H9 (cell line): ENCODE data around the gene ROCK2. TPM values are rescaled to one million over a fixed set of nuclear protein-coding genes. Genes with fewer than 3 reads are reported as not detected.

ENCODE experiments used
- DNase-seq: peaks from one replicate; pipeline ENCODE4 v3.0.0-alpha.2; 2017
- H2AFZ ChIP-seq: one replicate; pipeline ENCODE4 v1.6.1; 2013; ENCODE audit warnings: mild to moderate bottlenecking, low read length, control low read depth, moderate library complexity
- H2AK5ac ChIP-seq: 2 replicates; pipeline ENCODE4 v1.6.1; 2013; ENCODE audit warnings: low read length, control low read depth, mixed read lengths; ENCODE audit not compliant: insufficient read length
- H2BK120ac ChIP-seq: one replicate; pipeline ENCODE4 v1.6.1; 2013; ENCODE audit warnings: low read depth, mild to moderate bottlenecking, low read length, control low read depth, inconsistent platforms; ENCODE audit not compliant: poor library complexity, severe bottlenecking
- H2BK12ac ChIP-seq: 2 replicates; pipeline ENCODE4 v1.6.1; 2013; ENCODE audit warnings: low read length, control low read depth, mixed read lengths, low read depth; ENCODE audit not compliant: insufficient read length
- H2BK15ac ChIP-seq: 2 replicates; pipeline ENCODE4 v1.6.1; 2013; ENCODE audit warnings: low read depth, low read length, control low read depth
- H2BK20ac ChIP-seq: one replicate; pipeline ENCODE4 v1.6.1; 2013; ENCODE audit warnings: low read depth, mild to moderate bottlenecking, low read length, control low read depth, inconsistent platforms; ENCODE audit not compliant: poor library complexity, severe bottlenecking
- H2BK5ac ChIP-seq: 2 replicates; pipeline ENCODE4 v1.6.1; 2013; ENCODE audit warnings: low read length, control low read depth, mixed read lengths; ENCODE audit not compliant: insufficient read length
- H3K14ac ChIP-seq: 2 replicates; pipeline ENCODE4 v1.6.1; 2013; ENCODE audit warnings: low read length, control low read depth; ENCODE audit not compliant: insufficient read depth
- H3K18ac ChIP-seq: 2 replicates; pipeline ENCODE4 v1.6.1; 2013; ENCODE audit warnings: low read depth, mild to moderate bottlenecking, mixed read lengths, low read length, control low read depth; ENCODE audit not compliant: insufficient read length
- H3K23ac ChIP-seq: 2 replicates; pipeline ENCODE4 v1.6.1; 2013; ENCODE audit warnings: low read length, control low read depth, mixed read lengths, low read depth; ENCODE audit not compliant: insufficient read length
- H3K23me2 ChIP-seq: 2 replicates; pipeline ENCODE4 v1.6.1; 2013; ENCODE audit warnings: low read depth, mild to moderate bottlenecking, mixed read lengths, low read length, control low read depth; ENCODE audit not compliant: insufficient read length, poor library complexity, severe bottlenecking
- H3K27ac ChIP-seq: 2 replicates; pipeline ENCODE4 v1.5.1; 2013; ENCODE audit warnings: low read length, control low read depth, mixed read lengths, low read depth; ENCODE audit not compliant: insufficient read length
- H3K27me3 ChIP-seq: 2 replicates; pipeline ENCODE4 v1.6.1; 2013; ENCODE audit warnings: low read length, control low read depth, inconsistent platforms; ENCODE audit not compliant: insufficient read depth
- H3K4ac ChIP-seq: 2 replicates; pipeline ENCODE4 v1.6.1; 2013; ENCODE audit warnings: low read depth, mild to moderate bottlenecking, control low read depth, inconsistent platforms, low read length, moderate library complexity
- H3K4me1 ChIP-seq: 2 replicates; pipeline ENCODE4 v1.6.1; 2013; ENCODE audit warnings: low read length, control low read depth, inconsistent platforms; ENCODE audit not compliant: insufficient read depth
- H3K4me2 ChIP-seq: 2 replicates; pipeline ENCODE4 v1.6.1; 2013; ENCODE audit warnings: low read length, control low read depth, mixed read lengths; ENCODE audit not compliant: insufficient read length, insufficient read depth
- H3K56ac ChIP-seq: 2 replicates; pipeline ENCODE4 v1.6.1; 2013; ENCODE audit warnings: low read depth, mild to moderate bottlenecking, mixed read lengths, low read length, control low read depth; ENCODE audit not compliant: insufficient read length
- H3K79me1 ChIP-seq: 2 replicates; pipeline ENCODE4 v1.6.1; 2013; ENCODE audit warnings: low read depth, mild to moderate bottlenecking, moderate library complexity, low read length, control low read depth, inconsistent platforms; ENCODE audit not compliant: insufficient read depth, poor library complexity, severe bottlenecking
- H3K79me2 ChIP-seq: 2 replicates; pipeline ENCODE4 v1.6.1; 2013; ENCODE audit warnings: low read length, control low read depth, inconsistent platforms; ENCODE audit not compliant: insufficient read depth
- H3K9ac ChIP-seq: 2 replicates; pipeline ENCODE4 v1.6.1; 2013; ENCODE audit warnings: low read length, control low read depth, mixed read lengths; ENCODE audit not compliant: insufficient read length; ENCODE audit errors: extremely low read depth
- H3K9me3 ChIP-seq: one replicate; pipeline ENCODE4 v1.6.1; 2013; ENCODE audit warnings: low read depth, low read length, inconsistent platforms; ENCODE audit not compliant: control insufficient read depth
- H3T11ph ChIP-seq: one replicate; pipeline ENCODE4 v1.6.1; 2013; ENCODE audit warnings: mild to moderate bottlenecking, low read length, control low read depth, inconsistent platforms
- H4K20me1 ChIP-seq: one replicate; pipeline ENCODE4 v1.6.1; 2013; ENCODE audit not compliant: control insufficient read depth, insufficient read length, insufficient read depth
- H4K5ac ChIP-seq: 2 replicates; pipeline ENCODE4 v1.6.1; 2013; ENCODE audit warnings: low read depth, mild to moderate bottlenecking, mixed read lengths, low read length, control low read depth; ENCODE audit not compliant: insufficient read length
- H4K8ac ChIP-seq: replicated peaks from 2 replicates; pipeline ENCODE4 v1.6.1; 2013; ENCODE audit warnings: low read length, control low read depth, mixed read lengths, low read depth; ENCODE audit not compliant: insufficient read length
- H4K91ac ChIP-seq: 2 replicates; pipeline ENCODE4 v1.6.1; 2013; ENCODE audit warnings: low read depth, mild to moderate bottlenecking, moderate library complexity, mixed read lengths, low read length, control low read depth; ENCODE audit not compliant: insufficient read length
- H3K27ac Mint-ChIP-seq, 3 experiments: 2 replicates in 2 of 3; 3 replicates in 1 of 3; pipeline ENCODE4 v1.8.0; 2020 to 2021; ENCODE audit warnings: mixed read lengths in 3 of 3, mild to moderate bottlenecking in 1 of 3, moderate library complexity in 1 of 3
- H3K27me3 Mint-ChIP-seq: 2 replicates; pipeline ENCODE4 v1.8.0; 2021; ENCODE audit warnings: low read depth, mild to moderate bottlenecking, moderate library complexity, mixed read lengths
- H3K36me3 Mint-ChIP-seq, 3 experiments: 2 replicates in 2 of 3; 3 replicates in 1 of 3; pipeline ENCODE4 v1.8.0; 2020 to 2021; ENCODE audit warnings: low read depth in 3 of 3, mixed read lengths in 3 of 3; ENCODE audit not compliant: insufficient read depth in 1 of 3
- H3K4me1 Mint-ChIP-seq, 2 experiments: 2 replicates each; pipeline ENCODE4 v1.8.0; 2020; ENCODE audit warnings: mixed read lengths in 2 of 2
- H3K4me3 Mint-ChIP-seq, 2 experiments: 2 replicates in 1 of 2; 3 replicates in 1 of 2; pipeline ENCODE4 v1.8.0; 2020 to 2021; ENCODE audit warnings: mild to moderate bottlenecking in 2 of 2, mixed read lengths in 2 of 2, moderate library complexity in 1 of 2
- H3K9me3 Mint-ChIP-seq, 2 experiments: 2 replicates in 1 of 2; 3 replicates in 1 of 2; pipeline ENCODE4 v1.8.0; 2020; ENCODE audit warnings: mild to moderate bottlenecking in 2 of 2, mixed read lengths in 2 of 2, moderate library complexity in 1 of 2
- WGBS: extraction: QIAGEN DNeasy Blood & Tissue Kit; methylation state at CpG from one replicate; pipeline ENCODE4 v1.1.7; 2013; ENCODE audit warnings: missing lambda C conversion rate, low lambda C conversion rate, mixed read lengths; ENCODE audit not compliant: insufficient read length; ENCODE audit errors: extremely low coverage; 5-methylcytosine and 5-hydroxymethylcytosine counted together
- total RNA-seq: library from RNA; stranded (reverse); gene quantifications from 2 replicates; pipeline ENCODE4 v1.2.1, GENCODE V29; 2021
- TF ChIP-seq, protein P1 (sequence below): fragments of 200-600 bp; sonication (generic); conservative IDR thresholded peaks from 3 replicates; pipeline ENCODE4 v1.8.0; 2021; ENCODE audit warnings: antibody characterized with exemption, mild to moderate bottlenecking

Gene ROCK2
- total RNA-seq, 1 experiment from 2014 or later, result 33.2 TPM

DNA sequence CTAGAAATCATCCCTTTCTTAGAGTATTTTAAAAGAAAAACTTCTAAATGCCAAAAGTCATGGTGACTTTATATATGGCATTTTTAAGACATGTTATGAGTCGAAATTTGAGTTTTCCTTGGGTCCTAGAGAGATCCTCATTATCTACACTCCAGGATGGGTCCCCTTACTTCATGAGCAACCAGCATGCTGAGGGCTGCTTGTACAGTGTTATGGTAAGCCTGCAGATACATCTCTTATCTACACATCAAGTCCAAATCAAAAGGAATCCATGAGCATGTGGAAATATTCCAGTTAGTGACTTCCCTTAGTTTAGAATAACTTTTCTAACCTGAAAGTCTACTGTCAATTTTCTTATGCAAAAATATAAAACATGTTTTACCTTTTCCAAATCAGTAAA lies 130.5 kb downstream of the ROCK2 start:
- no peak overlapping the region for H3K27ac Mint-ChIP-seq
- Histone ChIP-seq H2BK5ac (no peak overlapping the region), H3T11ph (no peak overlapping the region), H4K91ac (no peak overlapping the region), H2AK5ac (no peak overlapping the region), H2BK120ac (no peak overlapping the region), H3K9me3 (no peaks in the 10 kb centered on the region), H3K4ac (no peak overlapping the region), H3K4me2 (no peak overlapping the region), H3K79me2 (no peaks in the 10 kb centered on the region), H3K27me3 (no peaks in the 10 kb centered on the region), H3K23ac (no peak overlapping the region), H3K18ac (no peak overlapping the region), H3K14ac (no peak overlapping the region), H2BK12ac (no peak overlapping the region), H3K56ac (no peak overlapping the region), H3K9ac (no peak overlapping the region), H2BK20ac (no peak overlapping the region), H3K27ac (no peak overlapping the region), H3K4me1 (no peaks in the 10 kb centered on the region), H4K20me1 (no peaks in the 10 kb centered on the region), H3K79me1 (no peaks in the 10 kb centered on the region), H4K5ac (no peak overlapping the region), H2AFZ (no peak overlapping the region), H3K23me2 (no peaks in the 10 kb centered on the region), H4K8ac (no peak overlapping the region), H2BK15ac (no peak overlapping the region)
- no peak overlapping the region for H3K4me3 Mint-ChIP-seq
- H3K27me3 Mint-ChIP-seq, result no peaks in the 10 kb centered on the region
- TF ChIP-seq, protein P1, sequence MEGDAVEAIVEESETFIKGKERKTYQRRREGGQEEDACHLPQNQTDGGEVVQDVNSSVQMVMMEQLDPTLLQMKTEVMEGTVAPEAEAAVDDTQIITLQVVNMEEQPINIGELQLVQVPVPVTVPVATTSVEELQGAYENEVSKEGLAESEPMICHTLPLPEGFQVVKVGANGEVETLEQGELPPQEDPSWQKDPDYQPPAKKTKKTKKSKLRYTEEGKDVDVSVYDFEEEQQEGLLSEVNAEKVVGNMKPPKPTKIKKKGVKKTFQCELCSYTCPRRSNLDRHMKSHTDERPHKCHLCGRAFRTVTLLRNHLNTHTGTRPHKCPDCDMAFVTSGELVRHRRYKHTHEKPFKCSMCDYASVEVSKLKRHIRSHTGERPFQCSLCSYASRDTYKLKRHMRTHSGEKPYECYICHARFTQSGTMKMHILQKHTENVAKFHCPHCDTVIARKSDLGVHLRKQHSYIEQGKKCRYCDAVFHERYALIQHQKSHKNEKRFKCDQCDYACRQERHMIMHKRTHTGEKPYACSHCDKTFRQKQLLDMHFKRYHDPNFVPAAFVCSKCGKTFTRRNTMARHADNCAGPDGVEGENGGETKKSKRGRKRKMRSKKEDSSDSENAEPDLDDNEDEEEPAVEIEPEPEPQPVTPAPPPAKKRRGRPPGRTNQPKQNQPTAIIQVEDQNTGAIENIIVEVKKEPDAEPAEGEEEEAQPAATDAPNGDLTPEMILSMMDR, result no peak
- no CpG with 5 or more reads among the region's 1 CpG for WGBS
- no peak for DNase-seq
- H3K9me3 Mint-ChIP-seq, result no peaks in the 10 kb centered on the region
- no peaks in the 10 kb centered on the region for H3K4me1 Mint-ChIP-seq
- peaks cover 21 to 74% (median 45%) of the 10 kb centered on the region in 3 experiments for H3K36me3 Mint-ChIP-seq
